Testis (tissue), 2 donors: ENCODE measurements around the gene ALX3.

Experiments
- CTCF ChIP-seq, 3 experiments: fragments of 450-650 bp in 2 of 3; fragments of 200-600 bp in 1 of 3; sonication (generic) in 1 of 3; IDR thresholded peaks; one replicate each; pipeline ENCODE4 v1.5.1; 2016 to 2019; ENCODE audit warnings: antibody characterized with exemption in 3 of 3, mild to moderate bottlenecking in 2 of 3, moderate library complexity in 1 of 3
- POLR2A ChIP-seq: fragments of 450-650 bp; IDR thresholded peaks from one replicate; pipeline ENCODE4 v1.6.1; 2017; ENCODE audit warnings: antibody characterized with exemption, mild to moderate bottlenecking, moderate library complexity

GRCh38 chr1:110056285-110056683 is 14.2 kb downstream of the ALX3 start:
- TF ChIP-seq CTCF (IDR thresholded peaks at IDR 0.05), result no peak
- no peak for TF ChIP-seq POLR2A
